OCI-LY1 (cell line): ENCODE measurements around the gene MCOLN1.

ENCODE experiments used
- CTCF ChIP-seq: fragments of 200-600 bp; sonication (generic), shearing (Covaris generic); IDR thresholded peaks from 2 replicates; pipeline ENCODE4 v1.5.1; 2017; ENCODE audit warnings: mild to moderate bottlenecking, antibody characterized with exemption, low read length, moderate library complexity, mixed read lengths
- EZH2 ChIP-seq: fragments of 200-600 bp; sonication (generic), shearing (Covaris generic); IDR thresholded peaks from 2 replicates; pipeline ENCODE4 v1.8.0; 2017; ENCODE audit warnings: borderline replicate concordance, mixed run types, mild to moderate bottlenecking, antibody characterized with exemption, low read length, moderate library complexity, mixed read lengths

GRCh38 chr19:7500811-7501450, 21.5 kb upstream of the MCOLN1 start:
- no peak for TF ChIP-seq CTCF
- TF ChIP-seq EZH2, result no peak
